Measurements from ENCODE around the gene ABCF1.

DNA sequence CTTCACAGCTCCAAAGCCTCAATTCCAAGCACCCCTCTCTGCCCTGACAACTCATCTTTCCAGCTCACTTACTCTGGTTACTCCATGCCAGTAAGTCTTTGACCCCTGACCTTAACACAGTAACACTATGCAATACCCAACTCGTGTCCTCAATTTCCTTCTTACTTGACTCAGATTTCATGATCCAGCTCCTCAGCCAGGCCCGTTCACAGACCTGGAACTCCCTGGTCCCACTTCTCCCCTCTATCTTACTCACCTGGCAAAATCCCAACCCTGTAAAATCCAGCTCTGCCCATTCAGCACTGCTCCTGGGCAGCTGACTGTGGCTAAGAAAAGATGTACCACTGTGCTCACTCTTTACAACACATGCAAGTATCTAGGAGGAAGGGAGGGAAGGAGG, 22.9 kb upstream of the ABCF1 start:
- no peak for TF ChIP-seq POLR2A (IDR thresholded peaks at IDR 0.05)
- TF ChIP-seq, protein P1, sequence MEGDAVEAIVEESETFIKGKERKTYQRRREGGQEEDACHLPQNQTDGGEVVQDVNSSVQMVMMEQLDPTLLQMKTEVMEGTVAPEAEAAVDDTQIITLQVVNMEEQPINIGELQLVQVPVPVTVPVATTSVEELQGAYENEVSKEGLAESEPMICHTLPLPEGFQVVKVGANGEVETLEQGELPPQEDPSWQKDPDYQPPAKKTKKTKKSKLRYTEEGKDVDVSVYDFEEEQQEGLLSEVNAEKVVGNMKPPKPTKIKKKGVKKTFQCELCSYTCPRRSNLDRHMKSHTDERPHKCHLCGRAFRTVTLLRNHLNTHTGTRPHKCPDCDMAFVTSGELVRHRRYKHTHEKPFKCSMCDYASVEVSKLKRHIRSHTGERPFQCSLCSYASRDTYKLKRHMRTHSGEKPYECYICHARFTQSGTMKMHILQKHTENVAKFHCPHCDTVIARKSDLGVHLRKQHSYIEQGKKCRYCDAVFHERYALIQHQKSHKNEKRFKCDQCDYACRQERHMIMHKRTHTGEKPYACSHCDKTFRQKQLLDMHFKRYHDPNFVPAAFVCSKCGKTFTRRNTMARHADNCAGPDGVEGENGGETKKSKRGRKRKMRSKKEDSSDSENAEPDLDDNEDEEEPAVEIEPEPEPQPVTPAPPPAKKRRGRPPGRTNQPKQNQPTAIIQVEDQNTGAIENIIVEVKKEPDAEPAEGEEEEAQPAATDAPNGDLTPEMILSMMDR (IDR thresholded peaks at IDR 0.05), result no peak
